MM.1S (cell line): ENCODE measurements around the gene SLC24A3.

Experiments used
- DNase-seq: peaks from one replicate; pipeline ENCODE4 v3.0.0-alpha.2; 2015
- H2AFZ ChIP-seq: fragments of 300-600 bp; sonication (generic); 2 replicates; pipeline ENCODE4 v1.6.0; 2016; ENCODE audit warnings: antibody characterized with exemption, low read length
- H3F3A ChIP-seq: fragments of 300-600 bp; sonication (generic); 2 replicates; pipeline ENCODE4 v1.6.1; 2016; ENCODE audit warnings: mild to moderate bottlenecking, antibody characterized with exemption, low read length, moderate library complexity, mixed read lengths; ENCODE audit not compliant: insufficient read depth
- H3K27ac ChIP-seq: fragments of 300-600 bp; sonication (generic); 2 replicates; pipeline ENCODE4 v1.5.1; 2016; ENCODE audit warnings: mild to moderate bottlenecking, low read length
- H3K27me3 ChIP-seq: fragments of 300-600 bp; sonication (generic); replicated peaks from 2 replicates; pipeline ENCODE4 v1.6.0; 2016; ENCODE audit warnings: low read length; ENCODE audit not compliant: insufficient read depth
- H3K36me3 ChIP-seq: fragments of 300-600 bp; sonication (generic); replicated peaks from 2 replicates; pipeline ENCODE4 v1.6.1; 2016; ENCODE audit warnings: mild to moderate bottlenecking, low read length, mixed read lengths; ENCODE audit not compliant: insufficient read depth
- H3K4me1 ChIP-seq: fragments of 300-600 bp; sonication (generic); 2 replicates; pipeline ENCODE4 v1.6.1; 2016; ENCODE audit warnings: low read length, mixed read lengths
- H3K4me2 ChIP-seq: fragments of 300-600 bp; sonication (generic); 2 replicates; pipeline ENCODE4 v1.6.0; 2016; ENCODE audit warnings: low read depth, low read length
- H3K4me3 ChIP-seq: fragments of 300-600 bp; sonication (generic); 2 replicates; pipeline ENCODE4 v1.5.1; 2016; ENCODE audit warnings: low read length, mixed read lengths
- H3K79me2 ChIP-seq: fragments of 300-600 bp; sonication (generic); 2 replicates; pipeline ENCODE4 v1.6.1; 2016; ENCODE audit warnings: mixed run types, low read length, mixed read lengths
- H3K9ac ChIP-seq: fragments of 300-600 bp; sonication (generic); 2 replicates; pipeline ENCODE4 v1.6.1; 2016; ENCODE audit warnings: low read length, mixed read lengths
- H3K9me2 ChIP-seq: fragments of 300-600 bp; sonication (generic); replicated peaks from 2 replicates; pipeline ENCODE4 v1.6.1; 2016; ENCODE audit warnings: mild to moderate bottlenecking, low read length, mixed read lengths; ENCODE audit not compliant: insufficient read depth
- H3K9me3 ChIP-seq: fragments of 300-600 bp; sonication (generic); replicated peaks from 2 replicates; pipeline ENCODE4 v1.6.1; 2016; ENCODE audit warnings: mild to moderate bottlenecking, low read length, mixed read lengths; ENCODE audit not compliant: insufficient read depth
- H4K20me1 ChIP-seq: fragments of 300-600 bp; sonication (generic); 2 replicates; pipeline ENCODE4 v1.6.1; 2016; ENCODE audit warnings: mild to moderate bottlenecking, low read length, moderate library complexity, mixed read lengths; ENCODE audit not compliant: insufficient read depth
- CTCF ChIP-seq: fragments of 300-600 bp; sonication (generic); IDR thresholded peaks from 2 replicates; pipeline ENCODE4 v1.5.1; 2016; ENCODE audit warnings: antibody characterized with exemption, low read length, mixed read lengths
- EZH2 ChIP-seq: fragments of 300-600 bp; sonication (generic); optimal IDR thresholded peaks from 2 replicates; pipeline ENCODE3; 2017; ENCODE audit warnings: low read depth, mild to moderate bottlenecking, antibody characterized with exemption, low read length, mixed read lengths
- EZH2phosphoT487 ChIP-seq: fragments of 300-600 bp; sonication (generic); IDR thresholded peaks from 2 replicates; pipeline ENCODE4 v1.6.1; 2018; ENCODE audit warnings: antibody characterized with exemption, low read length

The SLC24A3 gene

GRCh38 chr20:19446246-19446645, 233.8 kb downstream of the SLC24A3 start:
- Histone ChIP-seq H3K9me2 (no peaks in the 10 kb centered on the region), H3K36me3 (no peaks in the 10 kb centered on the region), H3F3A (no peaks in the 10 kb centered on the region), H3K4me1 (no peaks in the 10 kb centered on the region), H3K9me3 (no peaks in the 10 kb centered on the region), H3K27me3 (no peaks in the 10 kb centered on the region), H4K20me1 (no peaks in the 10 kb centered on the region), H3K4me3 (no peak overlapping the region), H3K79me2 (no peaks in the 10 kb centered on the region), H3K27ac (no peak overlapping the region), H3K4me2 (no peak overlapping the region), H2AFZ (no peak overlapping the region), H3K9ac (no peak overlapping the region)
- DNase-seq: no peak
- TF ChIP-seq CTCF (no peak), EZH2phosphoT487 (no peak), EZH2 (no peak)

DNA sequence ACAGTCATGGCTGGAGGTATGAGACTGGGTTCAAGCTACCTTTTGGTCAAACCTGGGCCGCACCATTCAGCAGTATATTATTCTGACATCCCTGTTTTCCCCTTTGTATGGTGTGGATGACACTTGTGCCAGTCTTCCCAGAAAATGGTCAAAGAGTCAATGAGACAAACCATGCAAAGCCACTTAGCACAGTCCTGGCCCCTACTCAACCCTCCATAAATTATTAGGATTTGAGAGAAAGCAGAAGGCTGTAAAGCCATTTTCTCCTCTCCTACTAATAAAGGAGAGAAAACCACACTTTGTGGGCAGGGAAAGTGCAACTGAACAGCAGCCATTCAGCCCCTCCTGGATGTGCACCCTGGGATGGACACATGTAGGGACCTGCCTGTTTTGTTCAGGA, 236.2 kb downstream of the SLC24A3 start:
- H2AFZ ChIP-seq: no peak overlapping the region
- no peaks in the 10 kb centered on the region for H3K9me3 ChIP-seq
- H3F3A ChIP-seq: no peaks in the 10 kb centered on the region
- no peak for TF ChIP-seq EZH2
- no peak overlapping the region for H3K9ac ChIP-seq
- H3K36me3 ChIP-seq: no peaks in the 10 kb centered on the region
- no peak overlapping the region for H3K27ac ChIP-seq
- H3K4me2 ChIP-seq: no peak overlapping the region
- DNase-seq: no peak
- no peaks in the 10 kb centered on the region for H4K20me1 ChIP-seq
- H3K79me2 ChIP-seq: no peaks in the 10 kb centered on the region
- no peaks in the 10 kb centered on the region for H3K27me3 ChIP-seq
- H3K9me2 ChIP-seq: no peaks in the 10 kb centered on the region
- H3K4me3 ChIP-seq: no peak overlapping the region
- H3K4me1 ChIP-seq: no peaks in the 10 kb centered on the region

GRCh38 chr20:19449051-19449450, 236.6 kb downstream of the SLC24A3 start:
- Histone ChIP-seq H3K4me1 (no peaks in the 10 kb centered on the region), H2AFZ (no peak overlapping the region), H3K9me3 (no peaks in the 10 kb centered on the region), H3F3A (no peaks in the 10 kb centered on the region), H3K9me2 (no peaks in the 10 kb centered on the region), H3K4me3 (no peak overlapping the region), H3K9ac (no peak overlapping the region), H4K20me1 (no peaks in the 10 kb centered on the region), H3K27ac (no peak overlapping the region), H3K36me3 (no peaks in the 10 kb centered on the region), H3K4me2 (no peak overlapping the region), H3K79me2 (no peaks in the 10 kb centered on the region), H3K27me3 (no peaks in the 10 kb centered on the region)
- DNase-seq: no peak
- TF ChIP-seq EZH2phosphoT487 (no peak), CTCF (no peak), EZH2 (no peak)

DNA sequence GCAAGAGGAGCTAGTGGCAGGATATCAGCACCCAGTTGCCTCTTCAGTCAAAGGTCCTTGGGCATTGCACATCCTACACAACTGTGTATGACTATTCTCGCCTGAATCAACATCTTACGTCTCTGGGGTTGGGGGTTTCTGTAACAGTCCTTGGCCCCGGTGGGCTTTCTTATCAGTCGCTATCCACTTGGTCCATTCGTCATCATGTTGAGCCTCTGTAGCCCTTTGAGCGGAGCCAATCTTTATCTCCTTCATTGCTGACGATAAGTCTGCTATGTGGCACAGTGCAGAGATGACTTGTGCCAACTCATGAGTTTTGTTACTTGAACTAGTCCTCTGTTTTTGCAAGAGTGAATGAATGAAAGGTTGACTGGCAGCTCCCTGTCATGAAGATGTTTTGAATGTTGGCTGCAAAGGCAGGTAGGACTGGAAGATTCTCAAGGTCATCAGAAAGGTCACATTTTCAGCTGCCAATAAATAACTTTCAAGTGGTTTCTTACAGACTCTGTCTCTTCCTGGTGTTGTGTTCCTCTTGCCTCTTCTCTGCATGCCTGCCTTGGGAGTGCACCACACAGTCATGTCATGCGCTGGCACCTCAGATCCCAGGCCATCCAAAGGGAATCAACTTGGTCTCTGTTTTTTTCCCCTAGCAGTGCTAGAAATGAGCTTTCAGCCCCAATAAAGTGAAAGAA, 238.9 kb downstream of the SLC24A3 start:
- H3K4me3 ChIP-seq: no peak overlapping the region
- no peaks in the 10 kb centered on the region for H3K79me2 ChIP-seq
- H3F3A ChIP-seq: no peaks in the 10 kb centered on the region
- no peaks in the 10 kb centered on the region for H3K9me2 ChIP-seq
- no peak for TF ChIP-seq EZH2phosphoT487
- TF ChIP-seq CTCF: no peak
- TF ChIP-seq EZH2: no peak
- H3K4me1 ChIP-seq: no peaks in the 10 kb centered on the region
- H2AFZ ChIP-seq: no peak overlapping the region
- no peak for DNase-seq
- no peaks in the 10 kb centered on the region for H3K36me3 ChIP-seq
- no peak overlapping the region for H3K27ac ChIP-seq
- H3K27me3 ChIP-seq: no peaks in the 10 kb centered on the region
- H3K9ac ChIP-seq: no peak overlapping the region
- no peaks in the 10 kb centered on the region for H3K9me3 ChIP-seq
- H4K20me1 ChIP-seq: no peaks in the 10 kb centered on the region
- H3K4me2 ChIP-seq: no peak overlapping the region
